Transverse colon (tissue), 4 donors: ENCODE data around the gene PIGT. TPM values are rescaled to one million over a fixed set of nuclear protein-coding genes. Genes with fewer than 3 reads are reported as not detected.

ENCODE experiments used
- DNase-seq: peaks from one replicate; pipeline ENCODE4 v3.0.0-alpha.2; 2019
- H3K27ac ChIP-seq, 4 donors: fragments of 200-600 bp; sonication (generic); 2 replicates each; pipeline ENCODE4 v1.5.1; 2016 to 2018; ENCODE audit warnings: inconsistent platforms in 4 of 4
- H3K27me3 ChIP-seq: fragments of 200-600 bp; sonication (generic); 2 replicates; pipeline ENCODE4 v1.5.1; 2017; ENCODE audit warnings: inconsistent platforms
- H3K36me3 ChIP-seq, 4 donors: fragments of 200-600 bp; sonication (generic); 2 replicates each; pipeline ENCODE4 v1.5.1; 2017 to 2019; ENCODE audit warnings: inconsistent platforms in 4 of 4
- H3K4me1 ChIP-seq, 4 donors: fragments of 200-600 bp; sonication (generic); 2 replicates each; pipeline ENCODE4 v1.5.1; 2017 to 2020; ENCODE audit warnings: inconsistent platforms in 4 of 4
- H3K4me3 ChIP-seq, 4 donors: fragments of 200-600 bp; sonication (generic); 1 replicate in 1 of 4; 2 replicates in 3 of 4; pipeline versions ENCODE4 v1.5.1 to v1.6.1; 2017 to 2019; ENCODE audit warnings: inconsistent platforms in 4 of 4
- H3K9me3 ChIP-seq, 2 donors: fragments of 200-600 bp; sonication (generic); 2 replicates each; pipeline ENCODE4 v1.5.1; 2017 to 2019; ENCODE audit warnings: inconsistent platforms in 2 of 2
- CTCF ChIP-seq, 5 experiments: fragments of 200-600 bp in 3 of 5; fragments of 450-650 bp in 2 of 5; sonication (generic) in 3 of 5; IDR thresholded peaks; 1 replicate in 2 of 5; 2 replicates in 3 of 5; pipeline ENCODE4 v1.5.1; 2016 to 2017; ENCODE audit warnings: antibody characterized with exemption in 5 of 5, inconsistent platforms in 3 of 5, mild to moderate bottlenecking in 2 of 5, moderate library complexity in 1 of 5
- EP300 ChIP-seq: sonication (generic); formaldehyde crosslinking; IDR thresholded peaks from one replicate; pipeline ENCODE4 v1.6.1; 2017; ENCODE audit warnings: antibody characterized with exemption, low read depth
- POLR2A ChIP-seq: fragments of 450-650 bp; IDR thresholded peaks from one replicate; pipeline ENCODE4 v1.6.1; 2016; ENCODE audit warnings: antibody characterized with exemption, mild to moderate bottlenecking, moderate library complexity
- POLR2AphosphoS5 ChIP-seq, 3 donors: sonication (generic); formaldehyde crosslinking; IDR thresholded peaks; one replicate each; pipeline ENCODE4 v1.6.1; 2016; ENCODE audit warnings: antibody characterized with exemption in 3 of 3
- WGBS, 2 donors: methylation state at CpG; one replicate each; pipeline ENCODE4 v1.1.5; 2018; ENCODE audit warnings: low coverage in 1 of 2; 5-methylcytosine and 5-hydroxymethylcytosine counted together
- in situ Hi-C, 4 donors: fragments of 200-750 bp; cut with MboI; loops; one replicate each; pipeline versions ENCODE4 v1.15.0 to v1.15.1; 2017; ENCODE audit warnings: low sequenced_read_pairs in 3 of 4, low pct_ligation_motif_present in 1 of 4, low pct_unique_long_range_greater_than_20kb in 1 of 4
- intact Hi-C: fragments of 100-400 bp; cut with DNase I; formaldehyde crosslinking; loops from one replicate; pipeline ENCODE4 v1.15.1; 2023; ENCODE audit warnings: low total_unique reads
- total RNA-seq, 4 donors: library from RNA; depleted of rRNA; stranded (reverse); fragments of >200 nt; gene quantifications; one replicate each; pipeline ENCODE4 v1.1.0, GENCODE V29; 2016

Gene PIGT
- total RNA-seq, 4 donors from 2014 or later: 88.3 to 321 (median 108) TPM

- no peak for DNase-seq
- Histone ChIP-seq H3K4me1 (peaks cover 4 to 9% (median 5%) of the 10 kb centered on the region in 4 donors), H3K27me3 (no peaks in the 10 kb centered on the region), H3K36me3 (no peaks in the 10 kb centered on the region), H3K9me3 (no peaks in the 10 kb centered on the region), H3K4me3 (no peak within 1 kb of the TSS), H3K27ac (no peak within 1 kb of the TSS)
- WGBS, 2 donors: 81% methylated on average over 1 of the region's 1 CpG; no CpG with 5 or more reads in 1 of the 2 donors
- in situ Hi-C loops (loop anchor here in 3 of 4 donors (10.0 kb wide), 2 partner anchors 57 to 67 kb away; no protein-coding TSS in a partner anchor), intact Hi-C loops (no loop called here)
- no peak for TF ChIP-seq POLR2AphosphoS5 (IDR thresholded peaks at IDR 0.05)
- no peak for TF ChIP-seq CTCF (IDR thresholded peaks at IDR 0.05)
- no peak for TF ChIP-seq POLR2A
- TF ChIP-seq EP300: no peak
Observed at GRCh38 chr20:45378191-45378590, 37.8 kb upstream of the PIGT start, which contains the start of gene TP53TG5. TSS of gene TP53TG5 (minus strand) at chr20:45378325. CDS start at chr20:45378236, 89 bp downstream.

GRCh38 chr20:45387274-45387673, 28.7 kb upstream of the PIGT start:
- no peaks in the 10 kb centered on the region for H3K4me1 ChIP-seq
- H3K27ac ChIP-seq: no peak overlapping the region
- no peak for DNase-seq
- WGBS, 2 donors: 89 to 91% methylated on average over 1 of the region's 1 CpG
- no peaks in the 10 kb centered on the region for H3K9me3 ChIP-seq
- H3K4me3 ChIP-seq: no peak overlapping the region
- H3K36me3 ChIP-seq: no peaks in the 10 kb centered on the region
- intact Hi-C loops (no loop called here), in situ Hi-C loops (no loop called here)
- no peaks in the 10 kb centered on the region for H3K27me3 ChIP-seq
- TF ChIP-seq EP300: no peak
- TF ChIP-seq POLR2A: no peak
- TF ChIP-seq POLR2AphosphoS5 (IDR thresholded peaks at IDR 0.05): no peak
- no peak for TF ChIP-seq CTCF (IDR thresholded peaks at IDR 0.05)

GRCh38 chr20:45390931-45391330, 25.0 kb upstream of the PIGT start:
- no peak for DNase-seq
- Histone ChIP-seq H3K4me3 (no peak overlapping the region), H3K4me1 (no peaks in the 10 kb centered on the region), H3K9me3 (no peaks in the 10 kb centered on the region), H3K36me3 (no peaks in the 10 kb centered on the region), H3K27ac (no peak overlapping the region), H3K27me3 (no peaks in the 10 kb centered on the region)
- intact Hi-C loops: no loop called here
- TF ChIP-seq EP300: no peak
- TF ChIP-seq POLR2AphosphoS5 (IDR thresholded peaks at IDR 0.05): no peak
- no peak for TF ChIP-seq CTCF (IDR thresholded peaks at IDR 0.05)
- no peak for TF ChIP-seq POLR2A
- WGBS, 2 donors: 88 to 95% methylated on average over 2 of the region's 2 CpGs
- in situ Hi-C loops: no loop called here

- Histone ChIP-seq H3K9me3 (no peaks in the 10 kb centered on the region), H3K4me3 (no peak overlapping the region), H3K27me3 (no peaks in the 10 kb centered on the region), H3K4me1 (no peaks in the 10 kb centered on the region), H3K27ac (no peak overlapping the region), H3K36me3 (no peaks in the 10 kb centered on the region)
- in situ Hi-C loops (no loop called here), intact Hi-C loops (no loop called here)
- no peak for DNase-seq
- TF ChIP-seq EP300 (no peak), POLR2A (no peak), POLR2AphosphoS5 (IDR thresholded peaks at IDR 0.05) (no peak), CTCF (IDR thresholded peaks at IDR 0.05) (no peak)
- WGBS, 2 donors: 83% methylated on average over 2 of the region's 2 CpGs; no CpG with 5 or more reads in 1 of the 2 donors
Observed at GRCh38 chr20:45391559-45391958, 24.4 kb upstream of the PIGT start.
